ENCODE data around the gene HK3.

- TF ChIP-seq CTCF (IDR thresholded peaks at IDR 0.05; ENCODE audit: low read length) = no peak
- no peak for TF ChIP-seq EZH2phosphoT487 (IDR thresholded peaks at IDR 0.05; ENCODE audit: low read length)
- TF ChIP-seq EZH2 (optimal IDR thresholded peaks at IDR 0.05; ENCODE audit: low read depth, low read length) = no peak
Measured at GRCh38 chr5:176912115-176912514, 13.0 kb upstream of the HK3 start.

Data from MM.1S (cell line).